SK-N-SH (cell line): Measurements from ENCODE around the gene KRT23.

ENCODE experiments used
- CTCF ChIP-seq: fragments of 200-600 bp; sonication (generic); IDR thresholded peaks from 2 replicates; pipeline ENCODE4 v1.6.1; 2017; ENCODE audit warnings: antibody characterized with exemption, mild to moderate bottlenecking, moderate library complexity
- EZH2phosphoT487 ChIP-seq: fragments of 200-600 bp; sonication (generic); IDR thresholded peaks from 2 replicates; pipeline ENCODE4 v1.6.1; 2017; ENCODE audit warnings: low read depth, mixed run types, mild to moderate bottlenecking, antibody characterized with exemption, moderate library complexity, borderline replicate concordance
- IRF3 ChIP-seq: fragments of 150-350 bp; IDR thresholded peaks from 2 replicates; pipeline ENCODE4 v1.6.1; 2016; ENCODE audit warnings: mild to moderate bottlenecking, low read depth, low read length
- RAD21 ChIP-seq: IDR thresholded peaks from 2 replicates; pipeline ENCODE4 v1.6.1; 2012; ENCODE audit warnings: mild to moderate bottlenecking, low read length
- TAF1 ChIP-seq: IDR thresholded peaks from 2 replicates; pipeline ENCODE4 v1.6.1; 2012; ENCODE audit warnings: low read depth, mild to moderate bottlenecking, low read length, moderate library complexity, borderline replicate concordance
- TCF12 ChIP-seq: IDR thresholded peaks from 2 replicates; pipeline ENCODE4 v1.4.0; 2012
- USF1 ChIP-seq: IDR thresholded peaks from 2 replicates; pipeline ENCODE4 v1.4.0; 2012; ENCODE audit warnings: low read depth, borderline replicate concordance

- no peak for TF ChIP-seq CTCF
- no peak for TF ChIP-seq IRF3
- no peak for TF ChIP-seq EZH2phosphoT487
- no peak for TF ChIP-seq TCF12
- TF ChIP-seq TAF1 = no peak
- no peak for TF ChIP-seq USF1
- TF ChIP-seq RAD21 = no peak
Measured at GRCh38 chr17:40902498-40902897, 34.9 kb downstream of the KRT23 start.
